Aorta (tissue), 5 donors: ENCODE results near the gene COX6A2. TPM values are rescaled to one million over a fixed set of nuclear protein-coding genes. Genes with fewer than 3 reads are reported as not detected.
A peak's percentile ranks its signal among the peaks of the same experiment; 100 is the strongest.
"Not testable (repeated sequence)": the region's sequence is repeated elsewhere in the genome, so short reads cannot be mapped to it uniquely, and the experiment has no call there.

ENCODE experiments used
- ATAC-seq: fragments of 200-7000 bp; cut with Tn5 transposase; one replicate; pipeline ENCODE4 v1.9.1; 2022; ENCODE audit warnings: moderate library complexity; ENCODE audit not compliant: low FRiP score
- DNase-seq, 2 donors: peaks; one replicate each; pipeline ENCODE4 v3.0.0-alpha.2; 2020
- H3K27ac ChIP-seq, 2 donors: one replicate each; pipeline ENCODE4 v1.5.1; 2013; ENCODE audit warnings: low read length in 2 of 2, mild to moderate bottlenecking in 2 of 2, moderate library complexity in 2 of 2, control low read depth in 1 of 2, inconsistent platforms in 1 of 2, low read depth in 1 of 2
- H3K27me3 ChIP-seq, 2 donors: one replicate each; pipeline ENCODE4 v1.6.1; 2013; ENCODE audit warnings: control low read depth in 1 of 2, low read length in 1 of 2, mild to moderate bottlenecking in 1 of 2, moderate library complexity in 1 of 2; ENCODE audit not compliant: insufficient read depth in 2 of 2, control insufficient read depth in 1 of 2
- H3K36me3 ChIP-seq, 2 donors: one replicate each; pipeline ENCODE4 v1.6.1; 2013; ENCODE audit warnings: control low read depth in 1 of 2, low read length in 1 of 2, mild to moderate bottlenecking in 1 of 2; ENCODE audit not compliant: insufficient read depth in 2 of 2, control insufficient read depth in 1 of 2
- H3K4me1 ChIP-seq, 2 donors: one replicate each; pipeline ENCODE4 v1.6.1; 2013; ENCODE audit warnings: low read length in 2 of 2, control low read depth in 1 of 2, mild to moderate bottlenecking in 1 of 2, moderate library complexity in 1 of 2; ENCODE audit not compliant: insufficient read depth in 2 of 2, control insufficient read depth in 1 of 2
- H3K4me3 ChIP-seq, 2 donors: one replicate each; pipeline ENCODE4 v1.5.1; 2013; ENCODE audit warnings: low read length in 2 of 2, control low read depth in 1 of 2, mild to moderate bottlenecking in 1 of 2
- H3K9me3 ChIP-seq: one replicate; pipeline ENCODE4 v1.6.1; 2013; ENCODE audit warnings: mild to moderate bottlenecking, low read length; ENCODE audit not compliant: control insufficient read depth
- WGBS, 2 donors: extraction: QIAGEN DNeasy Blood & Tissue Kit; methylation state at CpG; one replicate each; pipeline ENCODE4 v1.1.7; 2013; 5-methylcytosine and 5-hydroxymethylcytosine counted together
- intact Hi-C, 2 donors: fragments of 100-400 bp; cut with DNase I; formaldehyde crosslinking; loops; one replicate each; pipeline versions ENCODE4 v1.14.2 to v1.15.0; 2022
- polyA plus RNA-seq, 2 donors: library from polyadenylated mRNA; stranded (reverse); fragments of 200-250 nt; gene quantifications; one replicate each; pipeline ENCODE4 v1.2.3, GENCODE V29; 2013
- total RNA-seq, 2 donors: library from RNA; stranded (reverse); fragmentation: NEBNext Ultra II Directional; extraction: Animal tissue kit (Norgen Biotek cat#: 25700); gene quantifications; one replicate each; pipeline ENCODE4 v1.2.1, GENCODE V29; 2021
- donor health status: healthy with polysubstance abuse.
- donor health status: Bipolar disorder and iron deficiency.
- donor health status: DM: no; HTN: no; CAD: no.
- donor health status: DM: no; HTN: no; CAD: no.
- donor health status: DM: yes; HTN: yes; CAD: no.

COX6A2 gene
- total and polyA plus RNA-seq, 4 donors = 3.0 to 10.6 TPM; not detected in 2

- 71 to 73% methylated on average over 3 of the region's 3 CpGs for WGBS, 2 donors
- intact Hi-C loops = no loop called here
These were observed 8.1 kb downstream of the COX6A2 start for GRCh38 chr16:31420037-31420436.

GRCh38 chr16:31417916-31418315 is 10.2 kb downstream of the COX6A2 start:
- no peak overlapping the region for H3K27ac ChIP-seq
- intact Hi-C loops = no loop called here
- H3K4me3 ChIP-seq = no peak overlapping the region
- H3K4me1 ChIP-seq = no peaks in the 10 kb centered on the region
- WGBS, 2 donors = 79 to 91% methylated on average over 5 of the region's 5 CpGs
- DNase-seq (peak in 1 of 2 donors; percentile 28), ATAC-seq (no peak)
- peaks cover 3% of the 10 kb centered on the region for H3K9me3 ChIP-seq
- peaks cover 0 to 3% of the 10 kb centered on the region in 2 donors for H3K27me3 ChIP-seq
- no peaks in the 10 kb centered on the region for H3K36me3 ChIP-seq

More at GRCh38 chr16:31420037-31420436, 8.1 kb downstream of the COX6A2 start:
- no peaks in the 10 kb centered on the region for H3K4me1 ChIP-seq
- no peak overlapping the region for H3K27ac ChIP-seq
- DNase-seq (peak in 1 of 2 donors; percentile 4), ATAC-seq (no peak)
- H3K9me3 ChIP-seq = peaks cover 3% of the 10 kb centered on the region
- no peak overlapping the region for H3K4me3 ChIP-seq
- H3K27me3 ChIP-seq = peaks cover 0 to 3% of the 10 kb centered on the region in 2 donors
- no peaks in the 10 kb centered on the region for H3K36me3 ChIP-seq

GRCh38 chr16:31417036-31417435 is 11.1 kb downstream of the COX6A2 start:
- DNase-seq, ATAC-seq, H3K27me3 ChIP-seq, H3K27ac ChIP-seq, H3K36me3 ChIP-seq, H3K4me1 ChIP-seq, H3K9me3 ChIP-seq, H3K4me3 ChIP-seq, intact Hi-C loops: not testable (repeated sequence)
- 83 to 91% methylated on average over 2 of the region's 2 CpGs for WGBS, 2 donors

GRCh38 chr16:31416371-31416770 is 11.8 kb downstream of the COX6A2 start:
- ATAC-seq (no peak), DNase-seq (peak in 1 of 2 donors; percentile 51)
- intact Hi-C loops = no loop called here
- H3K27me3 ChIP-seq = peaks cover 0 to 3% of the 10 kb centered on the region in 2 donors
- WGBS, 2 donors = 83 to 84% methylated on average over 11 of the region's 11 CpGs
- peaks cover 3% of the 10 kb centered on the region for H3K9me3 ChIP-seq
- no peak overlapping the region for H3K27ac ChIP-seq
- no peaks in the 10 kb centered on the region for H3K4me1 ChIP-seq
- H3K36me3 ChIP-seq = no peaks in the 10 kb centered on the region
- H3K4me3 ChIP-seq = no peak overlapping the region

- Histone ChIP-seq H3K9me3 (peaks cover 3% of the 10 kb centered on the region), H3K27me3 (peaks cover 0 to 3% of the 10 kb centered on the region in 2 donors), H3K27ac (no peak overlapping the region), H3K4me3 (no peak overlapping the region), H3K36me3 (no peaks in the 10 kb centered on the region), H3K4me1 (no peaks in the 10 kb centered on the region)
- 70 to 79% methylated on average over 4 of the region's 4 CpGs for WGBS, 2 donors
- no peak for ATAC-seq
- intact Hi-C loops = no loop called here
- no peak for DNase-seq
These were observed 13.5 kb downstream of the COX6A2 start for GRCh38 chr16:31414706-31415105.

GRCh38 chr16:31413943-31414342 is 14.2 kb downstream of the COX6A2 start:
- Histone ChIP-seq H3K4me3 (no peak overlapping the region), H3K27ac (no peak overlapping the region), H3K36me3 (no peaks in the 10 kb centered on the region), H3K27me3 (peaks cover 0 to 3% of the 10 kb centered on the region in 2 donors), H3K4me1 (no peaks in the 10 kb centered on the region), H3K9me3 (peaks cover 3% of the 10 kb centered on the region)
- ATAC-seq (no peak), DNase-seq (no peak)
- intact Hi-C loops = no loop called here
- WGBS, 2 donors = 80 to 81% methylated on average over 4 of the region's 4 CpGs

- intact Hi-C loops = no loop called here
- H3K27ac ChIP-seq = no peak overlapping the region
- H3K4me3 ChIP-seq = no peak overlapping the region
- 89 to 90% methylated on average over 5 of the region's 5 CpGs for WGBS, 2 donors
- no peaks in the 10 kb centered on the region for H3K36me3 ChIP-seq
- no peak for DNase-seq
- ATAC-seq = no peak
- H3K4me1 ChIP-seq = no peaks in the 10 kb centered on the region
- H3K27me3 ChIP-seq = peaks cover 0 to 3% of the 10 kb centered on the region in 2 donors
- peaks cover 3% of the 10 kb centered on the region for H3K9me3 ChIP-seq
These were observed 14.8 kb downstream of the COX6A2 start for GRCh38 chr16:31413381-31413780.

GRCh38 chr16:31412750-31413149 is 15.4 kb downstream of the COX6A2 start:
- Histone ChIP-seq H3K36me3 (no peaks in the 10 kb centered on the region), H3K4me1 (no peaks in the 10 kb centered on the region), H3K9me3 (no peaks in the 10 kb centered on the region), H3K27me3 (no peaks in the 10 kb centered on the region), H3K4me3 (no peak overlapping the region), H3K27ac (no peak overlapping the region)
- no peak for ATAC-seq
- 83% methylated on average over 10 of the region's 10 CpGs for WGBS, 2 donors
- intact Hi-C loops = no loop called here
- DNase-seq = no peak

GRCh38 chr16:31411024-31411844 is 16.9 kb downstream of the COX6A2 start:
- intact Hi-C loops = no loop called here
- no peaks in the 10 kb centered on the region for H3K4me1 ChIP-seq

More at GRCh38 chr16:31411024-31411844, 16.9 kb downstream of the COX6A2 start:
- H3K27me3 ChIP-seq = no peaks in the 10 kb centered on the region
- ATAC-seq = no peak
- H3K27ac ChIP-seq = no peak overlapping the region
- no peaks in the 10 kb centered on the region for H3K9me3 ChIP-seq
- no peak overlapping the region for H3K4me3 ChIP-seq
- no peaks in the 10 kb centered on the region for H3K36me3 ChIP-seq
- DNase-seq = no peak
- WGBS, 2 donors = 70 to 76% methylated on average over 20 to 22 of the region's 22 CpGs
